A673 (cell line): Measurements from ENCODE around the gene FRMD4A. TPM values are rescaled to one million over a fixed set of nuclear protein-coding genes. Genes with fewer than 3 reads are reported as not detected.

Experiments
- BruUV-seq: library from RNA; stranded (reverse); fragments of 400-500 nt; replicated peaks from 2 replicates; lab custom pipeline; 2021; lab: Mats Ljungman, UMichigan
- CTCF ChIA-PET: fragments of 300-600 bp; sonication (Branson Sonifier 250); formaldehyde crosslinking; loops from one replicate; lab custom pipeline; 2022; ENCODE audit warnings: antibody characterized with exemption; lab: Charles Lee
- POLR2A ChIA-PET: fragments of 300-600 bp; sonication (Branson Sonifier 250); formaldehyde crosslinking; loops from one replicate; lab custom pipeline; 2022; ENCODE audit warnings: antibody characterized with exemption; ENCODE audit not compliant: low non-redundant PET; lab: Charles Lee
- DNase-seq: peaks from one replicate; pipeline ENCODE4 v3.0.0-alpha.2; 2015; ENCODE audit warnings: low spot score
- H3K27ac ChIP-seq: fragments of 200-600 bp; sonication (generic); 2 replicates; pipeline ENCODE4 v1.5.1; 2016; ENCODE audit warnings: mixed run types, low read depth, mild to moderate bottlenecking, mixed read lengths, antibody characterized with exemption, low read length; ENCODE audit not compliant: poor library complexity, severe bottlenecking
- H3K27me3 ChIP-seq: fragments of 200-600 bp; sonication (generic); replicated peaks from 2 replicates; pipeline ENCODE4 v1.6.1; 2017; ENCODE audit warnings: mixed run types, low read depth, mild to moderate bottlenecking, mixed read lengths, antibody characterized with exemption, low read length; ENCODE audit not compliant: insufficient read depth, poor library complexity
- H3K36me3 ChIP-seq: fragments of 200-600 bp; sonication (generic); 2 replicates; pipeline ENCODE4 v1.6.1; 2016; ENCODE audit warnings: mixed run types, mild to moderate bottlenecking, mixed read lengths, antibody characterized with exemption, low read length; ENCODE audit not compliant: insufficient read depth, poor library complexity, severe bottlenecking
- H3K4me1 ChIP-seq: fragments of 200-600 bp; sonication (generic); 2 replicates; pipeline ENCODE4 v1.6.1; 2017; ENCODE audit warnings: mixed run types, mild to moderate bottlenecking, mixed read lengths, antibody characterized with exemption, low read length; ENCODE audit not compliant: insufficient read depth, poor library complexity, severe bottlenecking
- H3K4me3 ChIP-seq: fragments of 200-600 bp; sonication (generic); 2 replicates; pipeline ENCODE4 v1.5.1; 2016; ENCODE audit warnings: low read depth, mixed run types, mild to moderate bottlenecking, mixed read lengths, low read length; ENCODE audit not compliant: poor library complexity, severe bottlenecking
- H3K9me3 ChIP-seq: fragments of 200-600 bp; sonication (generic); 2 replicates; pipeline ENCODE4 v1.6.1; 2016; ENCODE audit warnings: mixed run types, low read depth, mild to moderate bottlenecking, mixed read lengths, antibody characterized with exemption, low read length; ENCODE audit not compliant: poor library complexity, severe bottlenecking
- EZH2 ChIP-seq: fragments of 200-600 bp; sonication (generic); IDR thresholded peaks from 2 replicates; pipeline ENCODE4 v1.6.1; 2017; ENCODE audit warnings: borderline replicate concordance, low read depth, mild to moderate bottlenecking, mixed read lengths, antibody characterized with exemption, low read length; ENCODE audit not compliant: poor library complexity, severe bottlenecking
- intact Hi-C: fragments of 100-400 bp; cut with micrococcal nuclease; formaldehyde crosslinking; loops from one replicate; pipeline ENCODE4 v1.10.0; 2022; ENCODE audit not compliant: unreplicated experiment
- total RNA-seq: library from RNA; stranded (reverse); gene quantifications from 2 replicates; pipeline ENCODE4 v1.2.3, GENCODE V29; 2021
- TF ChIP-seq, protein P1 (sequence below): fragments of 300-800, 200-600 bp; sonication (generic); conservative IDR thresholded peaks from 2 replicates; pipeline ENCODE4 v1.5.1; 2017; ENCODE audit warnings: low read depth, mild to moderate bottlenecking, antibody characterized with exemption, low read length, moderate library complexity, mixed read lengths

FRMD4A gene
- total RNA-seq, 1 experiment from 2014 or later, result 26.3 TPM

DNA sequence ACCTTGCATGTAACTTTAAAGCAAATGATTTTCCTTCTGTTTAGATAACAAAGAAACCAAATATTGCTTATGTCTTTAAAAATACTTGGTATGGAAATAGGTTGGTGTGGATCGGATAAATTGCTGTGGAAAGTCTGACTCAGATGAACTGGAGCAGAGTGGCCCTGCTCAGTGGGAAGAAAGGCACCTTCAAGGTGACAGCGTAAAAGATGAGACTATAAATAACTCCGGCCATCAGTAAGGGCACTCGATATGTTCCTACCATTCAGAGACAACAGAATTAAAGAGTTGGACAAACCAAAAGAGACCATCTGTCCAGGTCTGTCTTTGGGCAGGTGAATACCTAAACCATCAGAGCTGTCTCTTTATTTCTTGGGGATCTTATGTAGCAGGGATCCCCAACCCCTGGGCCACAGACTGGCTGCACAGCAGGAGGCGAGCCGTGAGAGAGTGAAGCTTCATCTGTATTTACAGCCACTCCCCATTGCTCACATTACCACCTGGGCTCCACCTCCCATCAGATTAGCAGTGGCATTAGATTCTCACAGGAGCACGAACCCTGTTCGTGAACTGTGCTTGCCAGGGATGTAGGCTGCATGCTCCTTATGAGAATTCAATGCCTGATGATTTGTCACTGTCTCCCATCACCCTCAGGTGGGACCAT is 386.9 kb downstream of the FRMD4A start:
- no peak overlapping the region for H3K4me3 ChIP-seq
- no peaks in the 10 kb centered on the region for H3K4me1 ChIP-seq
- intact Hi-C loops, result no loop called here
- H3K27me3 ChIP-seq, result no peaks in the 10 kb centered on the region
- no peaks in the 10 kb centered on the region for H3K9me3 ChIP-seq
- TF ChIP-seq, protein P1, sequence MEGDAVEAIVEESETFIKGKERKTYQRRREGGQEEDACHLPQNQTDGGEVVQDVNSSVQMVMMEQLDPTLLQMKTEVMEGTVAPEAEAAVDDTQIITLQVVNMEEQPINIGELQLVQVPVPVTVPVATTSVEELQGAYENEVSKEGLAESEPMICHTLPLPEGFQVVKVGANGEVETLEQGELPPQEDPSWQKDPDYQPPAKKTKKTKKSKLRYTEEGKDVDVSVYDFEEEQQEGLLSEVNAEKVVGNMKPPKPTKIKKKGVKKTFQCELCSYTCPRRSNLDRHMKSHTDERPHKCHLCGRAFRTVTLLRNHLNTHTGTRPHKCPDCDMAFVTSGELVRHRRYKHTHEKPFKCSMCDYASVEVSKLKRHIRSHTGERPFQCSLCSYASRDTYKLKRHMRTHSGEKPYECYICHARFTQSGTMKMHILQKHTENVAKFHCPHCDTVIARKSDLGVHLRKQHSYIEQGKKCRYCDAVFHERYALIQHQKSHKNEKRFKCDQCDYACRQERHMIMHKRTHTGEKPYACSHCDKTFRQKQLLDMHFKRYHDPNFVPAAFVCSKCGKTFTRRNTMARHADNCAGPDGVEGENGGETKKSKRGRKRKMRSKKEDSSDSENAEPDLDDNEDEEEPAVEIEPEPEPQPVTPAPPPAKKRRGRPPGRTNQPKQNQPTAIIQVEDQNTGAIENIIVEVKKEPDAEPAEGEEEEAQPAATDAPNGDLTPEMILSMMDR, result no peak
- TF ChIP-seq EZH2, result no peak
- no peak overlapping the region for H3K27ac ChIP-seq
- CTCF ChIA-PET, result no interaction called here
- no peaks in the 10 kb centered on the region for H3K36me3 ChIP-seq
- POLR2A ChIA-PET, result no interaction called here
- no TSS peak for BruUV-seq
- no peak for DNase-seq

DNA sequence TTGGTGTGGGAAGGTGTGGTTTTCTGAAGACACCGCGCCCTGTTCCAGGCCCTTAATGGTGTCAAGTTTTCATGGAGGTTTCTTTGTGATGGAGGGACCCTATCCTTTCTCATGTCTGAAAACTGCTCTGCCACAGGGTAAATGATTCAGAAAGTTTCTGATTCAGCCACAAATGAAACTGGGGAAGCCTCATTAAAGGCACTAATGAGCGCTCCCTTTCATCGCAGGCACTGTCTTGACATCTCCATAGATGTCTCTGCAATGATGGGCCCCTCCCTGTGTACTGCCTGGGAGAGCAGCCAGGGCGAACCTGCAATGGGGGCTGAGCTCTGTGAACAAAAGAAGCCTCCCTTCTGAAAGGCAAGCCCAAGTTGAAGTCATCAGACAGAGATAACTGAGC is 388.7 kb downstream of the FRMD4A start:
- Histone ChIP-seq H3K36me3 (no peaks in the 10 kb centered on the region), H3K27me3 (peaks cover 13% of the 10 kb centered on the region), H3K4me1 (no peaks in the 10 kb centered on the region), H3K9me3 (no peaks in the 10 kb centered on the region), H3K4me3 (no peak overlapping the region), H3K27ac (no peak overlapping the region)
- no peak for TF ChIP-seq EZH2
- TF ChIP-seq, protein P1, result no peak
- ChIA-PET POLR2A (no interaction called here), CTCF (no interaction called here)
- no peak for DNase-seq
- intact Hi-C loops, result no loop called here
- BruUV-seq, result no TSS peak

GRCh38 chr10:13939391-13939790 is 391.3 kb downstream of the FRMD4A start:
- no peak for TF ChIP-seq EZH2
- CTCF ChIA-PET, result no interaction called here
- Histone ChIP-seq H3K27ac (no peak overlapping the region), H3K9me3 (no peaks in the 10 kb centered on the region), H3K4me3 (no peak overlapping the region), H3K4me1 (no peaks in the 10 kb centered on the region), H3K36me3 (no peaks in the 10 kb centered on the region), H3K27me3 (peaks cover 18% of the 10 kb centered on the region)
- BruUV-seq, result no TSS peak
- POLR2A ChIA-PET, result no interaction called here
- intact Hi-C loops, result no loop called here
- no peak for DNase-seq

GRCh38 chr10:13938950-13939349 is 391.8 kb downstream of the FRMD4A start:
- peaks cover 18% of the 10 kb centered on the region for H3K27me3 ChIP-seq

More at GRCh38 chr10:13938950-13939349, 391.8 kb downstream of the FRMD4A start:
- TF ChIP-seq, protein P1, result no peak
- TF ChIP-seq EZH2, result no peak
- POLR2A ChIA-PET, result no interaction called here
- DNase-seq, result no peak
- Histone ChIP-seq H3K4me3 (no peak overlapping the region), H3K27ac (no peak overlapping the region), H3K4me1 (no peaks in the 10 kb centered on the region), H3K9me3 (no peaks in the 10 kb centered on the region), H3K36me3 (no peaks in the 10 kb centered on the region)
- BruUV-seq, result no TSS peak
- CTCF ChIA-PET, result no interaction called here
- intact Hi-C loops, result no loop called here
